ENCODE data around the gene ALX1.

GRCh38 chr12:85348779-85349178 is 68.8 kb downstream of the ALX1 start:
- TF ChIP-seq CTCF (IDR thresholded peaks at IDR 0.05) (no peak), POLR2A (IDR thresholded peaks at IDR 0.05) (no peak)

Data from body of pancreas (tissue), 4 donors.